RKO (cell line): Measurements from ENCODE around the gene MAP4.
"Not testable (repeated sequence)": the region's sequence is repeated elsewhere in the genome, so short reads cannot be mapped to it uniquely, and the experiment has no call there.

Experiments
- DNase-seq: peaks from one replicate; pipeline ENCODE4 v3.0.0-alpha.2; 2016; ENCODE audit warnings: low spot score

Gene MAP4

GRCh38 chr3:47846186-47846879 lies 169.9 kb downstream of the MAP4 start:
- no peak for DNase-seq

- DNase-seq: no peak
Observed at GRCh38 chr3:47841786-47842349, 174.3 kb downstream of the MAP4 start.

- no peak for DNase-seq
Observed at GRCh38 chr3:47838503-47838902, 177.7 kb downstream of the MAP4 start.

GRCh38 chr3:47836986-47837385 lies 179.2 kb downstream of the MAP4 start:
- no peak for DNase-seq

- DNase-seq: not testable (repeated sequence)
Observed at GRCh38 chr3:47829482-47829881, 186.7 kb downstream of the MAP4 start.

- peak; percentile 23 for DNase-seq
Observed at GRCh38 chr3:47825590-47825989, 190.6 kb downstream of the MAP4 start.

GRCh38 chr3:47824541-47825473 lies 191.4 kb downstream of the MAP4 start:
- peak; percentile 89 for DNase-seq

- no peak for DNase-seq
Observed at GRCh38 chr3:47817609-47818008, 198.6 kb downstream of the MAP4 start.

- DNase-seq: no peak
Observed at GRCh38 chr3:47813551-47814177, 202.6 kb downstream of the MAP4 start.

- DNase-seq: no peak
Observed at GRCh38 chr3:47804577-47804976, 211.6 kb downstream of the MAP4 start.

GRCh38 chr3:47803480-47804025 lies 212.7 kb downstream of the MAP4 start:
- DNase-seq: no peak

- peak; percentile 85 for DNase-seq
Observed at GRCh38 chr3:47802734-47803479, 213.3 kb downstream of the MAP4 start, which contains the start of gene DHX30. DHX30 (plus strand) TSS chr3:47803138; CDS start chr3:47810684, 7,546 bp downstream.
